WTC11 (cell line): Measurements from ENCODE around the gene OGDH. TPM values are rescaled to one million over a fixed set of nuclear protein-coding genes. Genes with fewer than 3 reads are reported as not detected.
"Not testable (repeated sequence)": the region's sequence is repeated elsewhere in the genome, so short reads cannot be mapped to it uniquely, and the experiment has no call there.

Source experiments
- ATAC-seq: fragments of 200-7000 bp; cut with Tn5 transposase; 2 replicates; pipeline ENCODE4 v1.10.0; 2021; ENCODE audit warnings: mild to moderate bottlenecking, moderate library complexity
- CTCF ChIA-PET: fragments of 300-600 bp; sonication (Branson Sonifier 250); formaldehyde crosslinking; loops from one replicate; lab custom pipeline; 2021; ENCODE audit warnings: antibody characterized with exemption; lab: Charles Lee
- POLR2A ChIA-PET: fragments of 350-600 bp; sonication (Branson Sonifier 250); formaldehyde crosslinking; loops from one replicate; lab custom pipeline; 2021; ENCODE audit warnings: antibody characterized with exemption; lab: Charles Lee
- DNase-seq: peaks from one replicate; pipeline ENCODE4 v3.0.0; 2021; ENCODE audit warnings: low spot score
- H3K27ac Mint-ChIP-seq: 2 replicates; pipeline ENCODE4 v1.8.0; 2021; ENCODE audit warnings: mixed read lengths
- H3K27me3 Mint-ChIP-seq: 2 replicates; pipeline ENCODE4 v1.8.0; 2021; ENCODE audit warnings: low read depth, mild to moderate bottlenecking, moderate library complexity, mixed read lengths
- H3K36me3 Mint-ChIP-seq: 2 replicates; pipeline ENCODE4 v1.8.0; 2021; ENCODE audit warnings: mixed read lengths
- H3K4me1 Mint-ChIP-seq: 2 replicates; pipeline ENCODE4 v1.8.0; 2022; ENCODE audit warnings: mixed read lengths
- H3K4me3 Mint-ChIP-seq: 2 replicates; pipeline ENCODE4 v1.8.0; 2021; ENCODE audit warnings: mild to moderate bottlenecking, moderate library complexity, mixed read lengths
- H3K9me3 Mint-ChIP-seq: 2 replicates; pipeline ENCODE4 v1.8.0; 2021; ENCODE audit warnings: mixed read lengths
- CBFB ChIP-seq: sonication (generic); formaldehyde crosslinking; IDR thresholded peaks from 2 replicates; pipeline ENCODE4 v1.8.1; 2022; ENCODE audit warnings: mild to moderate bottlenecking, low read depth, missing genetic modification reagents
- CREM ChIP-seq: sonication (generic); formaldehyde crosslinking; IDR thresholded peaks from 2 replicates; pipeline ENCODE4 v1.8.1; 2022; ENCODE audit warnings: mild to moderate bottlenecking, missing genetic modification reagents, moderate library complexity
- E2F5 ChIP-seq: sonication (generic); formaldehyde crosslinking; IDR thresholded peaks from 2 replicates; pipeline ENCODE4 v1.8.1; 2022; ENCODE audit warnings: mild to moderate bottlenecking, moderate library complexity, missing genetic modification reagents
- ESRRA ChIP-seq: sonication (generic); formaldehyde crosslinking; IDR thresholded peaks from 2 replicates; pipeline ENCODE4 v1.8.1; 2022; ENCODE audit warnings: mild to moderate bottlenecking, missing genetic modification reagents, borderline replicate concordance
- IRF1 ChIP-seq: sonication (generic); formaldehyde crosslinking; IDR thresholded peaks from 2 replicates; pipeline ENCODE4 v1.8.0; 2023; ENCODE audit warnings: missing genetic modification reagents
- KAT7 ChIP-seq: sonication (generic); formaldehyde crosslinking; IDR thresholded peaks from 2 replicates; pipeline ENCODE4 v1.8.1; 2023; ENCODE audit warnings: missing genetic modification reagents, mild to moderate bottlenecking, borderline replicate concordance
- MXD4 ChIP-seq: fragments of 250-450 bp; sonication (Bioruptor Pico); IDR thresholded peaks from 2 replicates; pipeline ENCODE4 v1.8.0; 2021; ENCODE audit warnings: mild to moderate bottlenecking, moderate library complexity, borderline replicate concordance
- NR3C1 ChIP-seq: sonication (generic); formaldehyde crosslinking; conservative IDR thresholded peaks from 2 replicates; pipeline ENCODE4 v1.8.1; 2023; ENCODE audit warnings: low read depth, mild to moderate bottlenecking, missing genetic modification reagents
- PRRX2 ChIP-seq: fragments of 250-450 bp; sonication (Bioruptor Pico); IDR thresholded peaks from 2 replicates; pipeline ENCODE4 v1.8.0; 2021; ENCODE audit warnings: mild to moderate bottlenecking
- STAT6 ChIP-seq: sonication (generic); formaldehyde crosslinking; conservative IDR thresholded peaks from 2 replicates; pipeline ENCODE4 v1.8.1; 2023; ENCODE audit warnings: mild to moderate bottlenecking, low read depth, missing genetic modification reagents, moderate library complexity
- TEAD1 ChIP-seq: sonication (generic); formaldehyde crosslinking; IDR thresholded peaks from 2 replicates; pipeline ENCODE4 v1.8.0; 2022; ENCODE audit warnings: mild to moderate bottlenecking, missing genetic modification reagents
- ZNF232 ChIP-seq: sonication (generic); formaldehyde crosslinking; IDR thresholded peaks from 2 replicates; pipeline ENCODE4 v1.8.0; 2022; ENCODE audit warnings: mild to moderate bottlenecking, missing genetic modification reagents
- ZNF317 ChIP-seq: sonication (generic); formaldehyde crosslinking; IDR thresholded peaks from 2 replicates; pipeline ENCODE4 v1.8.1; 2023; ENCODE audit warnings: low read depth, mild to moderate bottlenecking, moderate library complexity, missing genetic modification reagents, borderline replicate concordance
- total RNA-seq: library from RNA; stranded (reverse); gene quantifications from 3 replicates; pipeline ENCODE4 v1.2.3, GENCODE V29; 2021
- TF ChIP-seq, protein P1 (sequence below): sonication (generic); formaldehyde crosslinking; conservative IDR thresholded peaks from 2 replicates; pipeline ENCODE4 v1.8.1; 2022; ENCODE audit warnings: mild to moderate bottlenecking, missing genetic modification reagents
- TF ChIP-seq, protein P2 (sequence below): fragments of 250-450 bp; sonication (Bioruptor Pico); IDR thresholded peaks from 2 replicates; pipeline ENCODE4 v1.8.0; 2021; ENCODE audit warnings: mild to moderate bottlenecking
- TF ChIP-seq, protein P3 (sequence below): sonication (generic); formaldehyde crosslinking; IDR thresholded peaks from 2 replicates; pipeline ENCODE4 v1.8.0; 2022; ENCODE audit warnings: mild to moderate bottlenecking, missing genetic modification reagents
- TF ChIP-seq, protein P4 (sequence below): sonication (generic); formaldehyde crosslinking; IDR thresholded peaks from 2 replicates; pipeline ENCODE4 v1.8.1; 2023; ENCODE audit warnings: mild to moderate bottlenecking, missing genetic modification reagents

The OGDH gene
- total RNA-seq, 1 experiment from 2014 or later: 79.6 TPM

DNA sequence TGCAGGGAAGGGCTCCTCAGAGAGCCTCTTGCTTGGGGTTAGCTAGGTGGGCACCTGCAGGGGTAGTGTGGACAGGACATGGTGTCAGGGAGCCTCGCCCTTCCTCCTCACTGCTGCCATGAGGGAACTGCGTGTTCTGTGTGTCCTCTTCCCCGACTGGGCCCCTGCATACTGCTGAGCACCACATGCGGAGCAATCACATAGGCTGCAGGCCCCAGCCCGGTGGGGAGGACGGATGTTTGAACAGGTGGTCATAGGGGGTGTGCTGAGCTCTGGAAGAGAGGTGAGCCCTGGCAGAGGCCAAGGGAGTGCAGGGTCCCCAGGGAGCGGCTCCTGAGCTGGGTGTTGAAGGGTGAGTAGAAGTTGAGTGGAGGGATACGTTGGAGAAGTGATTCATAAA, 93.9 kb downstream of the OGDH start:
- no peaks in the 10 kb centered on the region for H3K4me1 Mint-ChIP-seq
- no peak overlapping the region for H3K4me3 Mint-ChIP-seq
- TF ChIP-seq, protein P1, sequence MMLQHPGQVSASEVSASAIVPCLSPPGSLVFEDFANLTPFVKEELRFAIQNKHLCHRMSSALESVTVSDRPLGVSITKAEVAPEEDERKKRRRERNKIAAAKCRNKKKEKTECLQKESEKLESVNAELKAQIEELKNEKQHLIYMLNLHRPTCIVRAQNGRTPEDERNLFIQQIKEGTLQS (CRISPR knock-in tag): no peak
- TF ChIP-seq, protein P2, sequence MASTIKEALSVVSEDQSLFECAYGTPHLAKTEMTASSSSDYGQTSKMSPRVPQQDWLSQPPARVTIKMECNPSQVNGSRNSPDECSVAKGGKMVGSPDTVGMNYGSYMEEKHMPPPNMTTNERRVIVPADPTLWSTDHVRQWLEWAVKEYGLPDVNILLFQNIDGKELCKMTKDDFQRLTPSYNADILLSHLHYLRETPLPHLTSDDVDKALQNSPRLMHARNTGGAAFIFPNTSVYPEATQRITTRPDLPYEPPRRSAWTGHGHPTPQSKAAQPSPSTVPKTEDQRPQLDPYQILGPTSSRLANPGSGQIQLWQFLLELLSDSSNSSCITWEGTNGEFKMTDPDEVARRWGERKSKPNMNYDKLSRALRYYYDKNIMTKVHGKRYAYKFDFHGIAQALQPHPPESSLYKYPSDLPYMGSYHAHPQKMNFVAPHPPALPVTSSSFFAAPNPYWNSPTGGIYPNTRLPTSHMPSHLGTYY (CRISPR knock-in tag): no peak
- TF ChIP-seq PRRX2 (no peak), E2F5 (CRISPR knock-in tag) (no peak), MXD4 (CRISPR knock-in tag) (no peak), STAT6 (CRISPR knock-in tag) (no peak), KAT7 (CRISPR knock-in tag) (no peak), CREM (CRISPR knock-in tag) (no peak), ZNF317 (CRISPR knock-in tag) (no peak)
- TF ChIP-seq, protein P3, sequence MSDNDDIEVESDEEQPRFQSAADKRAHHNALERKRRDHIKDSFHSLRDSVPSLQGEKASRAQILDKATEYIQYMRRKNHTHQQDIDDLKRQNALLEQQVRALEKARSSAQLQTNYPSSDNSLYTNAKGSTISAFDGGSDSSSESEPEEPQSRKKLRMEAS: no peak
- TF ChIP-seq, protein P4, sequence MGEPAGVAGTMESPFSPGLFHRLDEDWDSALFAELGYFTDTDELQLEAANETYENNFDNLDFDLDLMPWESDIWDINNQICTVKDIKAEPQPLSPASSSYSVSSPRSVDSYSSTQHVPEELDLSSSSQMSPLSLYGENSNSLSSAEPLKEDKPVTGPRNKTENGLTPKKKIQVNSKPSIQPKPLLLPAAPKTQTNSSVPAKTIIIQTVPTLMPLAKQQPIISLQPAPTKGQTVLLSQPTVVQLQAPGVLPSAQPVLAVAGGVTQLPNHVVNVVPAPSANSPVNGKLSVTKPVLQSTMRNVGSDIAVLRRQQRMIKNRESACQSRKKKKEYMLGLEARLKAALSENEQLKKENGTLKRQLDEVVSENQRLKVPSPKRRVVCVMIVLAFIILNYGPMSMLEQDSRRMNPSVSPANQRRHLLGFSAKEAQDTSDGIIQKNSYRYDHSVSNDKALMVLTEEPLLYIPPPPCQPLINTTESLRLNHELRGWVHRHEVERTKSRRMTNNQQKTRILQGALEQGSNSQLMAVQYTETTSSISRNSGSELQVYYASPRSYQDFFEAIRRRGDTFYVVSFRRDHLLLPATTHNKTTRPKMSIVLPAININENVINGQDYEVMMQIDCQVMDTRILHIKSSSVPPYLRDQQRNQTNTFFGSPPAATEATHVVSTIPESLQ (CRISPR knock-in tag): no peak
- TF ChIP-seq, all 79 proteins: peak for 0
- H3K9me3 Mint-ChIP-seq: peaks cover 4% of the 10 kb centered on the region; the same call in 1 of the 2 replicates
- no peaks in the 10 kb centered on the region for H3K27me3 Mint-ChIP-seq
- ChIA-PET POLR2A (no interaction called here), CTCF (interaction anchor here (0.6 to 0.9 kb wide), 2 partner anchors 43 to 69 kb away, joined by 4 read pairs; no protein-coding TSS in a partner anchor)
- no peak for ATAC-seq
- peak overlapping the region; percentile 24; the same call in 1 of the 2 replicates for H3K27ac Mint-ChIP-seq
- H3K36me3 Mint-ChIP-seq: peaks cover 73% of the 10 kb centered on the region
- DNase-seq: no peak

DNA sequence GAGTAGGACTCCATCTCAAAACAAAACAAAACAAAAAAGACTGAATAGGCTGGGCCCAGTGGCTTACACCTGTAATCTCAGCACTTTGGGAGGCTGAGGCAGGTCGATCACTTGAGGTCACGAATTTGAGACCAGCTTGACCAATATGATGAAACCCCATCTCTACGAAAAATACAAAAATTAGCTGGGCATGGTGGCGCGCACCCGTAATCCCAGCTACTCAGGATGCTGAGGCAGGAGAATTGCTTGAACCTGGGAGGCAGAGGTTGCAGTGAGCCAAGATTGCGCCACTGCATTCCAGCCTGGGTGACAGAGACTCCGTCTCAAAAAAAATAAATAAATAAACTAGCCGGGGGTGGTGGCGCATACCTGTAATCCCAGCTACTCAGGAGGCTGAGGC, 97.0 kb downstream of the OGDH start:
- POLR2A ChIA-PET, DNase-seq, H3K27ac Mint-ChIP-seq, CTCF ChIA-PET, H3K4me1 Mint-ChIP-seq, ATAC-seq, H3K4me3 Mint-ChIP-seq, H3K9me3 Mint-ChIP-seq, H3K27me3 Mint-ChIP-seq: not testable (repeated sequence)
- H3K36me3 Mint-ChIP-seq: peaks cover 53% of the 10 kb centered on the region

DNA sequence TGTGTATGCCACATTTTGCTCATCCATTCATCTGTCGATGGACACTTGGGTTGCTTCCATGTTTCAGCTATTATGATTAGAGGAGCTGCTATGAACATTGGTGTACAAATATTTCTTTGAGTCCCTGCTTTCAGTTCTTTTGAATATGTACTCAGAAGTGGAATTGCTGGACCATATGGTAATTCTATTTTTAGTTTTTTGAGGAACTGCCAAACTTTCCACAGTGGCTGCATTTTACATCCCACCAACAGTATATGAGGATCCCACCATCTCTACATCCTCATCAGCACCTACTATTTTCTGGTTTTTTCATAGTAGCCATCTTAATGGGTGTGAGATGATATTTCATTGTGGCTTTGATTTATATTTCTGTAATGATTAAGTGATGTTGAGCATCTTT, 97.5 kb downstream of the OGDH start:
- DNase-seq: no peak
- H3K27ac Mint-ChIP-seq: no peak overlapping the region
- CTCF ChIA-PET: no interaction called here
- H3K4me1 Mint-ChIP-seq: no peaks in the 10 kb centered on the region
- peaks cover 48% of the 10 kb centered on the region for H3K36me3 Mint-ChIP-seq
- TF ChIP-seq ESRRA (no peak), CBFB (CRISPR knock-in tag) (no peak), NR3C1 (CRISPR knock-in tag) (no peak), IRF1 (CRISPR knock-in tag) (no peak), ZNF232 (no peak), TEAD1 (CRISPR knock-in tag) (no peak)
- TF ChIP-seq, protein P1 (CRISPR knock-in tag): no peak
- no peak for ATAC-seq
- H3K4me3 Mint-ChIP-seq: no peak overlapping the region
- POLR2A ChIA-PET: no interaction called here
- peaks cover 4% of the 10 kb centered on the region; the same call in 1 of the 2 replicates for H3K9me3 Mint-ChIP-seq
- no peaks in the 10 kb centered on the region for H3K27me3 Mint-ChIP-seq
